Measurements from ENCODE around the gene PLXNB2.

PLXNB2 gene

DNA sequence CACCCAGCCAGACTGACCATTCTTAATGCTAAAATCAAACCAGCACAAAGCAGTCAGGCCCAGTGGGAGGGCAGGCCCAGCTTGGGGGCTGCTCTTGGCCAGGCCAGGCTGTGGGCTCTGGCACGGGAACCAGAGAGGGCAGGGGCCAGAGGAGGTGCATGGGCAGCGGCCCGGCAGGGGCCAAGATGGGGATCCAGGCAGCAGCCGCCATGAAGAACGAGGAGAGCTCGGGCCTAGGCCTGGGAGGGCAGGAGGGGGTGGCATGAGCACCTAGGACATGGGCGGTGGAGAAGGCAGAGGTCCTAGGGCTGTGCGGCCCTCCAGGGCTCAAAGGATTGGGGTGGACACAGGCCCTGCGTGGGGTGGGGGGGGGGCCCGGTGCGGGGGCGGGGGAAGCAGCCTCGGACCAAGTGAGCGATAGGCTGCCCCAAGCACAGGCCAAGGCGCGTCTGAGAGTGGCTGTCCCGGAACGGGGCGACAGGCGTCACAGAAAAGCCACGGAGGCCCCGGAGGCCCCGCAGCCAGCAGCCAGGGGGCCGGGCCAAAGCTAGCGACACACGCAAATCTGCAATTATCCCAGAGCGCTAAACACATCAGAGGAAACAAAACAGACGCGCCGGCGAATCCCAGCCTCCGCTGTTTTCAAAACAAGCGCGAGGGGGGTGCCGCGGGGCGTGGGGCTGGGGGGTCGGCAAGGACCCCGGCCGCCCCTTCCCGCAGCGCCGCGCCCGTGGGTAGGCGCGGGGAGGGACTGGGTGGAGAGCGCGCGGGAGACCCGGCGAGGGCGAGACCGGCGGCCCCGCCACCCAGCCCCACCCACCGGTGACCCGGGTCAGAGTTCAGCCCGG lies 8.3 kb downstream of the PLXNB2 start (continued):
- TF ChIP-seq ZNF544 (tag by site-specific recombination; IDR thresholded peaks at IDR 0.05) (no peak), SCRT1 (tag by site-specific recombination; IDR thresholded peaks at IDR 0.05; ENCODE audit: borderline replicate concordance) (no peak), ZNF600 (tag by site-specific recombination; IDR thresholded peaks at IDR 0.05) (no peak), YY1 (tag by site-specific recombination; IDR thresholded peaks at IDR 0.05) (no peak), KLF7 (tag by site-specific recombination; IDR thresholded peaks at IDR 0.05; ENCODE audit: borderline replicate concordance) (no peak), ZBTB1 (tag by site-specific recombination; IDR thresholded peaks at IDR 0.05) (no peak), ZNF670 (tag by site-specific recombination; IDR thresholded peaks at IDR 0.05; ENCODE audit: low read depth) (no peak)
- TF ChIP-seq, protein P1, sequence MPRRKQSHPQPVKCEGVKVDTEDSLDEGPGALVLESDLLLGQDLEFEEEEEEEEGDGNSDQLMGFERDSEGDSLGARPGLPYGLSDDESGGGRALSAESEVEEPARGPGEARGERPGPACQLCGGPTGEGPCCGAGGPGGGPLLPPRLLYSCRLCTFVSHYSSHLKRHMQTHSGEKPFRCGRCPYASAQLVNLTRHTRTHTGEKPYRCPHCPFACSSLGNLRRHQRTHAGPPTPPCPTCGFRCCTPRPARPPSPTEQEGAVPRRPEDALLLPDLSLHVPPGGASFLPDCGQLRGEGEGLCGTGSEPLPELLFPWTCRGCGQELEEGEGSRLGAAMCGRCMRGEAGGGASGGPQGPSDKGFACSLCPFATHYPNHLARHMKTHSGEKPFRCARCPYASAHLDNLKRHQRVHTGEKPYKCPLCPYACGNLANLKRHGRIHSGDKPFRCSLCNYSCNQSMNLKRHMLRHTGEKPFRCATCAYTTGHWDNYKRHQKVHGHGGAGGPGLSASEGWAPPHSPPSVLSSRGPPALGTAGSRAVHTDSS (tag by site-specific recombination; IDR thresholded peaks at IDR 0.05): no peak

DNA sequence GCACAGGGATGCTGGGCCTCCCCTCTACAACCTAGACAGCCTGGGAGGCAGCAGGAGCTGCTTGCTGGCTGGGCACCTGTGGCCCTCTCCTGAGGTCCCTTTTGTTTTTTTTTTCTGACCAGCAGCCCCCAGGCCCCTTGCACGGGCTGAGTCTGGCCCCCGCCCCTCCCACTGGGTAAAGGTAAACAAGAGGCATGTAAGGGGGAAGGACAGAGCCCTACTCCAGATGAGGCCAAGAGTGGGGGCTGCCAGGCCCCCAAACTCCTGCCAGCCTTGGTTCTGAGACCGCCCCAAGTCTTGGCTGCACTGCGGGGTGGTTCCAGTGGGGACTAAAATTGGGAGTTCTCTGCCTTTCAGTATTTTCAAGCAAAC lies 9.2 kb downstream of the PLXNB2 start:
- Histone ChIP-seq H3K4me1 (ENCODE audit: control insufficient read depth, insufficient read depth, low read length) (no peaks in the 10 kb centered on the region; the same call in 1 of the 2 replicates), H3K4me3 (ENCODE audit: low read depth, low read length) (no peak overlapping the region), H3K9me3 (ENCODE audit: control insufficient read depth, insufficient read depth, low read depth, low read length) (no peaks in the 10 kb centered on the region), H3K27ac (ENCODE audit: extremely low read depth, low read depth, low read length) (no peak overlapping the region), H3K36me3 (ENCODE audit: control insufficient read depth in 2 of 2, insufficient read depth in 1 of 2, low read length in 2 of 2) (peaks cover 0 to 36% of the 10 kb centered on the region in 2 experiments; a peak in 2 of 3 replicates)
- POLR2A ChIA-PET: no interaction called here
- CTCF ChIA-PET: interaction anchor here (0.7 to 1.2 kb wide), 3 partner anchors 22 to 44 kb away, joined by 3 to 5 read pairs (median 3); no protein-coding TSS in a partner anchor
- TF ChIP-seq ZNF114 (tag by site-specific recombination; IDR thresholded peaks at IDR 0.05) (no peak), ZNF223 (tag by site-specific recombination; IDR thresholded peaks at IDR 0.05) (no peak), GLIS2 (tag by site-specific recombination; IDR thresholded peaks at IDR 0.05) (peak; percentile 6; the same call in 1 of the 2 replicates), HOXA7 (CRISPR knock-in tag; IDR thresholded peaks at IDR 0.05; ENCODE audit: borderline replicate concordance) (no peak), ZNF600 (tag by site-specific recombination; IDR thresholded peaks at IDR 0.05) (no peak), KLF8 (tag by site-specific recombination; IDR thresholded peaks at IDR 0.05) (no peak), ZNF623 (tag by site-specific recombination; IDR thresholded peaks at IDR 0.05) (peak; percentile 47; the same call in 1 of the 2 replicates), ZSCAN30 (tag by site-specific recombination; IDR thresholded peaks at IDR 0.05) (no peak), FEZF1 (tag by site-specific recombination; IDR thresholded peaks at IDR 0.05) (no peak), ZNF132 (tag by site-specific recombination; IDR thresholded peaks at IDR 0.05; ENCODE audit: borderline replicate concordance) (no peak), ZNF433 (tag by site-specific recombination; IDR thresholded peaks at IDR 0.05; ENCODE audit: low read depth) (no peak)
- TF ChIP-seq, protein P2, sequence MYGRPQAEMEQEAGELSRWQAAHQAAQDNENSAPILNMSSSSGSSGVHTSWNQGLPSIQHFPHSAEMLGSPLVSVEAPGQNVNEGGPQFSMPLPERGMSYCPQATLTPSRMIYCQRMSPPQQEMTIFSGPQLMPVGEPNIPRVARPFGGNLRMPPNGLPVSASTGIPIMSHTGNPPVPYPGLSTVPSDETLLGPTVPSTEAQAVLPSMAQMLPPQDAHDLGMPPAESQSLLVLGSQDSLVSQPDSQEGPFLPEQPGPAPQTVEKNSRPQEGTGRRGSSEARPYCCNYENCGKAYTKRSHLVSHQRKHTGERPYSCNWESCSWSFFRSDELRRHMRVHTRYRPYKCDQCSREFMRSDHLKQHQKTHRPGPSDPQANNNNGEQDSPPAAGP (tag by site-specific recombination; IDR thresholded peaks at IDR 0.05): no peak
- TF ChIP-seq, protein P3, sequence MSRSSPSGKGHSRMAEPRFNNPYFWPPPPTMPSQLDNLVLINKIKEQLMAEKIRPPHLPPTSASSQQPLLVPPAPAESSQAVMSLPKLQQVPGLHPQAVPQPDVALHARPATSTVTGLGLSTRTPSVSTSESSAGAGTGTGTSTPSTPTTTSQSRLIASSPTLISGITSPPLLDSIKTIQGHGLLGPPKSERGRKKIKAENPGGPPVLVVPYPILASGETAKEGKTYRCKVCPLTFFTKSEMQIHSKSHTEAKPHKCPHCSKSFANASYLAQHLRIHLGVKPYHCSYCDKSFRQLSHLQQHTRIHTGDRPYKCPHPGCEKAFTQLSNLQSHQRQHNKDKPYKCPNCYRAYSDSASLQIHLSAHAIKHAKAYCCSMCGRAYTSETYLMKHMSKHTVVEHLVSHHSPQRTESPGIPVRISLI (tag by site-specific recombination; IDR thresholded peaks at IDR 0.05): no peak
- TF ChIP-seq, protein P4, sequence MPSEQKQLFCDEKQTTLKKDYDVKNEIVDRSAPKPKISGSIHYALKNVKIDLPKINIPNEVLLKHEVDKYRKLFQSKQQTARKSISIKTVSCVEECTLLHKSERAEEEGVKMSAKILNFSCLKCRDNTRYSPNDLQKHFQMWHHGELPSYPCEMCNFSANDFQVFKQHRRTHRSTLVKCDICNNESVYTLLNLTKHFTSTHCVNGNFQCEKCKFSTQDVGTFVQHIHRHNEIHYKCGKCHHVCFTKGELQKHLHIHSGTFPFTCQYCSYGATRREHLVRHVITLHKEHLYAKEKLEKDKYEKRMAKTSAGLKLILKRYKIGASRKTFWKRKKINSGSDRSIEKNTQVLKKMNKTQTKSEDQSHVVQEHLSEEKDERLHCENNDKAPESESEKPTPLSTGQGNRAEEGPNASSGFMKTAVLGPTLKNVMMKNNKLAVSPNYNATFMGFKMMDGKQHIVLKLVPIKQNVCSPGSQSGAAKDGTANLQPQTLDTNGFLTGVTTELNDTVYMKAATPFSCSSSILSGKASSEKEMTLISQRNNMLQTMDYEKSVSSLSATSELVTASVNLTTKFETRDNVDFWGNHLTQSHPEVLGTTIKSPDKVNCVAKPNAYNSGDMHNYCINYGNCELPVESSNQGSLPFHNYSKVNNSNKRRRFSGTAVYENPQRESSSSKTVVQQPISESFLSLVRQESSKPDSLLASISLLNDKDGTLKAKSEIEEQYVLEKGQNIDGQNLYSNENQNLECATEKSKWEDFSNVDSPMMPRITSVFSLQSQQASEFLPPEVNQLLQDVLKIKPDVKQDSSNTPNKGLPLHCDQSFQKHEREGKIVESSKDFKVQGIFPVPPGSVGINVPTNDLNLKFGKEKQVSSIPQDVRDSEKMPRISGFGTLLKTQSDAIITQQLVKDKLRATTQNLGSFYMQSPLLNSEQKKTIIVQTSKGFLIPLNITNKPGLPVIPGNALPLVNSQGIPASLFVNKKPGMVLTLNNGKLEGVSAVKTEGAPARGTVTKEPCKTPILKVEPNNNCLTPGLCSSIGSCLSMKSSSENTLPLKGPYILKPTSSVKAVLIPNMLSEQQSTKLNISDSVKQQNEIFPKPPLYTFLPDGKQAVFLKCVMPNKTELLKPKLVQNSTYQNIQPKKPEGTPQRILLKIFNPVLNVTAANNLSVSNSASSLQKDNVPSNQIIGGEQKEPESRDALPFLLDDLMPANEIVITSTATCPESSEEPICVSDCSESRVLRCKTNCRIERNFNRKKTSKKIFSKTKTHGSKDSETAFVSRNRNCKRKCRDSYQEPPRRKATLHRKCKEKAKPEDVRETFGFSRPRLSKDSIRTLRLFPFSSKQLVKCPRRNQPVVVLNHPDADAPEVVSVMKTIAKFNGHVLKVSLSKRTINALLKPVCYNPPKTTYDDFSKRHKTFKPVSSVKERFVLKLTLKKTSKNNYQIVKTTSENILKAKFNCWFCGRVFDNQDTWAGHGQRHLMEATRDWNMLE (tag by site-specific recombination; conservative IDR thresholded peaks at IDR 0.05; ENCODE audit: low read depth): no peak
- TF ChIP-seq, protein P5, sequence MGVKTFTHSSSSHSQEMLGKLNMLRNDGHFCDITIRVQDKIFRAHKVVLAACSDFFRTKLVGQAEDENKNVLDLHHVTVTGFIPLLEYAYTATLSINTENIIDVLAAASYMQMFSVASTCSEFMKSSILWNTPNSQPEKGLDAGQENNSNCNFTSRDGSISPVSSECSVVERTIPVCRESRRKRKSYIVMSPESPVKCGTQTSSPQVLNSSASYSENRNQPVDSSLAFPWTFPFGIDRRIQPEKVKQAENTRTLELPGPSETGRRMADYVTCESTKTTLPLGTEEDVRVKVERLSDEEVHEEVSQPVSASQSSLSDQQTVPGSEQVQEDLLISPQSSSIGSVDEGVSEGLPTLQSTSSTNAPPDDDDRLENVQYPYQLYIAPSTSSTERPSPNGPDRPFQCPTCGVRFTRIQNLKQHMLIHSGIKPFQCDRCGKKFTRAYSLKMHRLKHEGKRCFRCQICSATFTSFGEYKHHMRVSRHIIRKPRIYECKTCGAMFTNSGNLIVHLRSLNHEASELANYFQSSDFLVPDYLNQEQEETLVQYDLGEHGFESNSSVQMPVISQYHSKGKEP (tag by site-specific recombination; IDR thresholded peaks at IDR 0.05): no peak
- TF ChIP-seq, protein P6, sequence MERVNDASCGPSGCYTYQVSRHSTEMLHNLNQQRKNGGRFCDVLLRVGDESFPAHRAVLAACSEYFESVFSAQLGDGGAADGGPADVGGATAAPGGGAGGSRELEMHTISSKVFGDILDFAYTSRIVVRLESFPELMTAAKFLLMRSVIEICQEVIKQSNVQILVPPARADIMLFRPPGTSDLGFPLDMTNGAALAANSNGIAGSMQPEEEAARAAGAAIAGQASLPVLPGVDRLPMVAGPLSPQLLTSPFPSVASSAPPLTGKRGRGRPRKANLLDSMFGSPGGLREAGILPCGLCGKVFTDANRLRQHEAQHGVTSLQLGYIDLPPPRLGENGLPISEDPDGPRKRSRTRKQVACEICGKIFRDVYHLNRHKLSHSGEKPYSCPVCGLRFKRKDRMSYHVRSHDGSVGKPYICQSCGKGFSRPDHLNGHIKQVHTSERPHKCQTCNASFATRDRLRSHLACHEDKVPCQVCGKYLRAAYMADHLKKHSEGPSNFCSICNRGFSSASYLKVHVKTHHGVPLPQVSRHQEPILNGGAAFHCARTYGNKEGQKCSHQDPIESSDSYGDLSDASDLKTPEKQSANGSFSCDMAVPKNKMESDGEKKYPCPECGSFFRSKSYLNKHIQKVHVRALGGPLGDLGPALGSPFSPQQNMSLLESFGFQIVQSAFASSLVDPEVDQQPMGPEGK (tag by site-specific recombination; IDR thresholded peaks at IDR 0.05): no peak

Data from HEK293 (cell line).